ENCODE data around the gene EPHB2. TPM values are rescaled to one million over a fixed set of nuclear protein-coding genes. Genes with fewer than 3 reads are reported as not detected.

Gene EPHB2
- total and polyA plus RNA-seq, 9 donors: 2.5 to 55.1 (median 15.1) TPM

GRCh38 chr1:22963044-22963677 lies 252.5 kb downstream of the EPHB2 start:
- 77 to 88% (median 87%) methylated on average over 10 of the region's 10 CpGs for WGBS, 3 donors
- no peak overlapping the region for H3K27ac ChIP-seq

GRCh38 chr1:22966309-22966708 lies 255.7 kb downstream of the EPHB2 start:
- Histone ChIP-seq H3K4me3 (no peak overlapping the region), H3K36me3 (no peaks in the 10 kb centered on the region), H3K4me1 (ENCODE audit: insufficient read depth) (no peaks in the 10 kb centered on the region), H3K27ac (no peak overlapping the region), H3K27me3 (no peaks in the 10 kb centered on the region), H3K9me3 (peaks cover 0 to 7% of the 10 kb centered on the region in 2 donors)
- intact Hi-C loops (cut with DNase I): loop anchor here in 1 of 4 donors (10.0 kb wide), 1 partner anchor 262 kb away; no protein-coding TSS in a partner anchor
- TF ChIP-seq POLR2A (IDR thresholded peaks at IDR 0.05): no peak
- no peak for TF ChIP-seq CTCF (IDR thresholded peaks at IDR 0.05)
- no peak for TF ChIP-seq EP300 (IDR thresholded peaks at IDR 0.05)
- DNase-seq: no peak
- WGBS, 3 donors: 81 to 82% (median 81%) methylated on average over 5 of the region's 5 CpGs

More at GRCh38 chr1:22963044-22963677, 252.5 kb downstream of the EPHB2 start:
- intact Hi-C loops (cut with DNase I): loop anchor here in 2 of 4 donors (2.0 to 10.0 kb wide), 2 partner anchors 258 to 262 kb away; no protein-coding TSS in a partner anchor
- TF ChIP-seq EP300 (IDR thresholded peaks at IDR 0.05) (no peak), POLR2A (IDR thresholded peaks at IDR 0.05) (no peak), CTCF (IDR thresholded peaks at IDR 0.05) (no peak)
- H3K36me3 ChIP-seq: no peaks in the 10 kb centered on the region
- DNase-seq: no peak
- no peaks in the 10 kb centered on the region for H3K27me3 ChIP-seq
- peaks cover 0 to 7% of the 10 kb centered on the region in 2 donors for H3K9me3 ChIP-seq
- H3K4me3 ChIP-seq: no peak overlapping the region
- H3K4me1 ChIP-seq (ENCODE audit: insufficient read depth): no peaks in the 10 kb centered on the region

- Histone ChIP-seq H3K4me1 (ENCODE audit: insufficient read depth) (no peaks in the 10 kb centered on the region), H3K9me3 (peaks cover 0 to 7% of the 10 kb centered on the region in 2 donors), H3K27ac (no peak overlapping the region), H3K4me3 (no peak overlapping the region), H3K27me3 (no peaks in the 10 kb centered on the region), H3K36me3 (no peaks in the 10 kb centered on the region)
- no peak for DNase-seq
- 37 to 52% (median 45%) methylated on average over 2 of the region's 2 CpGs for WGBS, 3 donors
- intact Hi-C loops (cut with DNase I): loop anchor here in 1 of 4 donors (10.0 kb wide), 1 partner anchor 263 kb away; no protein-coding TSS in a partner anchor
- TF ChIP-seq POLR2A (IDR thresholded peaks at IDR 0.05) (no peak), CTCF (IDR thresholded peaks at IDR 0.05) (no peak), EP300 (IDR thresholded peaks at IDR 0.05) (no peak)
These were observed 257.2 kb downstream of the EPHB2 start for GRCh38 chr1:22967833-22968232.

DNA sequence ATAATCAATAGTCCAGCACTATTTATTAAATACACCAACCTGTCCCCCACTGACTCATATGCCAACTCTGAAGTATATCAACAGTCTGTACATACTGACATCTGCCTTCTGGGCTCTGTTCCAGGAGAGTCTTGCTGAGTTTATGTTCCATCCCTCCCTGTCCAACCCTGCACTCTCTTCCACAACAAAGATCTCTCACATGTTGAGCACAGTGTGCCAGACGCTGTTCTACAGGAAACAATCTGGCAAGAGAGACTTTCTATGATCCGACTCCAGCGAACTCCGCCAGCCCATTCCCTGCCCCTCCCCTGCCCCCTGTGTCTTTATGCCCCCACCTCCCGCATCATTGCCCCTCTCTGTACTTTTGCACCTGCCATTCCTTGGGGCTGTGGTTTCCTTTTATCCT lies 258.7 kb downstream of the EPHB2 start:
- Histone ChIP-seq H3K9me3 (peaks cover 0 to 7% of the 10 kb centered on the region in 2 donors), H3K4me1 (ENCODE audit: insufficient read depth) (no peaks in the 10 kb centered on the region), H3K27ac (no peak overlapping the region), H3K4me3 (no peak overlapping the region), H3K27me3 (no peaks in the 10 kb centered on the region), H3K36me3 (no peaks in the 10 kb centered on the region)
- TF ChIP-seq POLR2A (IDR thresholded peaks at IDR 0.05) (no peak), EP300 (IDR thresholded peaks at IDR 0.05) (no peak), CTCF (IDR thresholded peaks at IDR 0.05) (no peak)
- 0 to 1% (median 1%) methylated on average over 5 of the region's 5 CpGs for WGBS, 3 donors
- intact Hi-C loops (cut with DNase I): loop anchor here in 1 of 4 donors (10.0 kb wide), 1 partner anchor 265 kb away; no protein-coding TSS in a partner anchor
- DNase-seq: no peak
